HEK293T (cell line): ENCODE results near the gene ATP11A.

Experiments
- ARNT ChIP-seq: fragments of 450-650 bp; IDR thresholded peaks from 2 replicates; pipeline ENCODE4 v1.6.1; 2017; ENCODE audit warnings: mild to moderate bottlenecking
- ELF4 ChIP-seq: fragments of 450-650 bp; IDR thresholded peaks from 2 replicates; pipeline ENCODE4 v1.6.1; 2017; ENCODE audit warnings: antibody characterized with exemption
- FOXA1 ChIP-seq: fragments of 450-650 bp; IDR thresholded peaks from 2 replicates; pipeline ENCODE4 v1.6.1; 2016; ENCODE audit warnings: mild to moderate bottlenecking
- FOXK2 ChIP-seq: fragments of 450-650 bp; IDR thresholded peaks from 2 replicates; pipeline ENCODE4 v1.6.1; 2016; ENCODE audit warnings: mild to moderate bottlenecking
- HDGF ChIP-seq: fragments of 450-650 bp; IDR thresholded peaks from 2 replicates; pipeline ENCODE4 v1.6.1; 2017; ENCODE audit warnings: antibody characterized with exemption, borderline replicate concordance
- LEF1 ChIP-seq: fragments of 450-650 bp; IDR thresholded peaks from 2 replicates; pipeline ENCODE4 v1.6.1; 2017; ENCODE audit warnings: mild to moderate bottlenecking, borderline replicate concordance
- PKNOX1 ChIP-seq: fragments of 450-650 bp; IDR thresholded peaks from 2 replicates; pipeline ENCODE4 v1.6.1; 2016
- SP1 ChIP-seq: fragments of 450-650 bp; IDR thresholded peaks from 2 replicates; pipeline ENCODE4 v1.6.1; 2017
- SUZ12 ChIP-seq: fragments of 450-650 bp; IDR thresholded peaks from 2 replicates; pipeline ENCODE4 v1.6.1; 2016; ENCODE audit warnings: mild to moderate bottlenecking
- ZNF384 ChIP-seq: fragments of 450-650 bp; IDR thresholded peaks from 2 replicates; pipeline ENCODE4 v1.6.1; 2016

GRCh38 chr13:112846411-112847115 lies 156.7 kb downstream of the ATP11A start:
- TF ChIP-seq SP1 (no peak), SUZ12 (no peak), ZNF384 (no peak), ELF4 (no peak), LEF1 (no peak), HDGF (no peak), FOXK2 (no peak), ARNT (no peak), PKNOX1 (no peak), FOXA1 (no peak)
